OCI-LY1 (cell line): Measurements from ENCODE around the gene ARID3C.

ENCODE experiments used
- EZH2 ChIP-seq: fragments of 200-600 bp; sonication (generic), shearing (Covaris generic); IDR thresholded peaks from 2 replicates; pipeline ENCODE4 v1.8.0; 2017; ENCODE audit warnings: borderline replicate concordance, mixed run types, mild to moderate bottlenecking, antibody characterized with exemption, low read length, moderate library complexity, mixed read lengths
- TF ChIP-seq, protein P1 (sequence below): fragments of 200-600 bp; sonication (generic), shearing (Covaris generic); IDR thresholded peaks from 2 replicates; pipeline ENCODE4 v1.5.1; 2017; ENCODE audit warnings: mild to moderate bottlenecking, antibody characterized with exemption, low read length, moderate library complexity, mixed read lengths

- TF ChIP-seq, protein P1, sequence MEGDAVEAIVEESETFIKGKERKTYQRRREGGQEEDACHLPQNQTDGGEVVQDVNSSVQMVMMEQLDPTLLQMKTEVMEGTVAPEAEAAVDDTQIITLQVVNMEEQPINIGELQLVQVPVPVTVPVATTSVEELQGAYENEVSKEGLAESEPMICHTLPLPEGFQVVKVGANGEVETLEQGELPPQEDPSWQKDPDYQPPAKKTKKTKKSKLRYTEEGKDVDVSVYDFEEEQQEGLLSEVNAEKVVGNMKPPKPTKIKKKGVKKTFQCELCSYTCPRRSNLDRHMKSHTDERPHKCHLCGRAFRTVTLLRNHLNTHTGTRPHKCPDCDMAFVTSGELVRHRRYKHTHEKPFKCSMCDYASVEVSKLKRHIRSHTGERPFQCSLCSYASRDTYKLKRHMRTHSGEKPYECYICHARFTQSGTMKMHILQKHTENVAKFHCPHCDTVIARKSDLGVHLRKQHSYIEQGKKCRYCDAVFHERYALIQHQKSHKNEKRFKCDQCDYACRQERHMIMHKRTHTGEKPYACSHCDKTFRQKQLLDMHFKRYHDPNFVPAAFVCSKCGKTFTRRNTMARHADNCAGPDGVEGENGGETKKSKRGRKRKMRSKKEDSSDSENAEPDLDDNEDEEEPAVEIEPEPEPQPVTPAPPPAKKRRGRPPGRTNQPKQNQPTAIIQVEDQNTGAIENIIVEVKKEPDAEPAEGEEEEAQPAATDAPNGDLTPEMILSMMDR: no peak
- no peak for TF ChIP-seq EZH2
Measured at GRCh38 chr9:34610434-34611206, 18.2 kb downstream of the ARID3C start.
